HG03342 (cell line): ENCODE results near the gene CRYGN.

Experiments used
- ATAC-seq: cut with Tn5 transposase; IDR thresholded peaks from one replicate; pipeline ENCODE4 v1.9.1; 2021; ENCODE audit warnings: mild to moderate bottlenecking, moderate library complexity; ENCODE audit not compliant: unreplicated experiment

The CRYGN gene

DNA sequence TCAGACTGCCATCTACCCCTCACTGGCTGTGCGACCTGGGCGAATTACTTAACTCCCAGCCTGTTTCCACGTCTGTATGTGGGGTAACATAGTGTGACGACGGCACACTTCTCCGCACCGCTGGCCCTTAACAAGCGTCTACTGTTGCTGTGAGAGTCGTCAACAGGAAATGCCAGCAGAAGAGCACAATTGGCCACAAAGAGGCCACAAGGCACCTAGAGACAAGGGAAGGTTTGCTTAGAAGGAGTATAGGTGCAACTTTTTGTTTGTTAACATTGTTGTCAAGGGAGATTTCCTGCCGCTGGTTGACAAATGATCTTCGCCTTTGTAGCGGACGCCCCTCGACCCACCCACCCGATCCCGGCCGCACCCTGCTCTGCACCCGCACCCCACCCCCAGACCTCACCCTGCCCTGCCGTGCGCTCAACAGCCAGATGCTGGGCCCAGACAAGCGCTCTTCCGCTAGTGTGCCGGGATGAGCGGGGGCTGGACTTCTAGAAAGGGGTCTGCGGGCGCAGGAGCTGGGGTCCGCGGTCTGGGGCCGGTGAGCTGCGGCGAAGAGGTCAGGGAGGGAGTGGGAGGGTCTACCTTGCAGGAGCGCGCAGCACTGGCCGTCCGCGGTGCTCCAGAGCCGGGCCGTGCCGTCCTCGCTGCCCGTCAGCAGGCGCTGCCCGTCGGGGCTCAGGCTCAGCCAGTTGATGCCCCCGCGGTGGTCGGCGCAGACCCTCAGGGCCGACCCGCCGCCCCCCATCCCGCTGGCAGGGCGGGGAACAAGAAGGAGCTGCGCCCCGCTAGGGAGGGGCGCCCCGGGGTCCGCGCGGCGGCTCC, 30.9 kb downstream of the CRYGN start:
- peak; percentile 77 for ATAC-seq

- no peak for ATAC-seq
These were observed 31.5 kb downstream of the CRYGN start for GRCh38 chr7:151408498-151408838.

DNA sequence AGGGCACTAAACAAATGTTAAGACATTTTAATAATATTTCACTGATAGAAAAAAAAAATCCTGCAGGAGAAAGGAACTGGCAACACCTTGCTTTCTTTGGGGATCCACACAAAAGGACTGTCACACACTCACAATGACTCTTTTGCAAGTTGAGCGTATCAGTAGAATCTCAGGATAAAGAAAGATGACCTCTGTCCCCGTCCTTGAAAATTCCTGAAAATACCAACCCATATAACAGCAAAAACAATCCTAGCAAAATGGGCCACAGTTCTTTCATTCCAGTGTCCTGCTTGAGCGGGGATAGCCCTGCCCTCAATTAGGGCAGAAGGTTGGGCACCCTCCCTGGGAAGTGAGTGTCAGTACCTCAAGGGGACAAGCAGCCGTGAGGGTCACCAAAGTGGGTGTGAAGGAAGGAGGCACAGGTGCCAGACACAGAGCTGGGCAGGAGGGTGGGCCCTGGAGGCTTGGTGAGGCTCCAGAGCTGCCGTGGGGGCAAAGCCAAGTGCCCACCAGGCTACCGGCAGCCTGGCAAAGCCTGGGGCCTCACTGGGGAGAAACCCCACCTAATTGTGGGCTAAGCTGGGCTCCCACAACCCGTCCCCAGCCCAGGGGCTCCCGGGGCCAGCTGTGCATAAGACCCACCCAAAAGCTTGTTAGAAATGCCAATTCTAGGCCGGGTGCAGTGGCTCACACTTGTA, 32.9 kb downstream of the CRYGN start:
- ATAC-seq: no peak

DNA sequence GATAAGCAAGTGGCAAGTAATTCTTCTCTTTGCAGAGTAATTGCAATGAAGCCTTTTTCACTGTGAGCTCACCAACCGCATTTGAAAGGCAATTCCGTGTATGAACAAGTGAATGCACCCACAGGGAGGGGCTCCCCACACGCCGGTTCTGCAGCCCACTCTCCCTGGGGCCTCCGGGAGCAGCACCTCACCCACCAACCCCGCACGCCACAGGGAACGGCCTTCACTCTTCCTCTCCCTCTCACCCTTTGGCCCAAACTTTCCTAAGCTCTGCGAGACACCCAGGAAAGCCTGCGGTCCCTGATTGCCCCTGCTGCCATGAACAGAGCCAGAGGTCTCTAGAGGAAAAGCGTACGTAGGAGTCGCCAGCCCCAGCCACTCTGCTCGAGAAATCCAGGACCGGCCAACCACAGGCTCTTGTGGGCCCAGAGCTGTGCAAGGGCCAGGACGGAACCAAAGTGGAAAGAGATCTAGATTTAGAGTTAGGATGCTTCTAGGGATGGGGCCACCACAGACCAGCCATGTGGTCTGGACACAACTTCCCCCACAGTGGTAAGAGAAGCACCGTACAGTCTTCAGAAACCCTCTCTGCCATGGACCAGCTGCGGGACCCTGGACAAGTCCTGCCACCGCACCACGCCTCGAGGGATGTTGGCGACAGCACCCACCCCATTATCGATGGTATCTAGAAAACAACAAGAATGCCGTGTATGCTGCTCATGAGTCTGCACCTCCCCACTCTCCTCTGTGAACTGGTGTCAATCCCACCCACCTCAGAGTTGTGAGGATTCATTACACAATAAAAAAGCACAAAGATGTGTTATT, 33.7 kb downstream of the CRYGN start:
- no peak for ATAC-seq

- no peak for ATAC-seq
These were observed 34.4 kb downstream of the CRYGN start for GRCh38 chr7:151405588-151405987.

- ATAC-seq: no peak
These were observed 34.9 kb downstream of the CRYGN start for GRCh38 chr7:151405056-151405455.

- ATAC-seq: no peak
These were observed 35.5 kb downstream of the CRYGN start for GRCh38 chr7:151404216-151405011.

GRCh38 chr7:151403764-151404163, 36.2 kb downstream of the CRYGN start:
- ATAC-seq: no peak

GRCh38 chr7:151402029-151402835, 37.7 kb downstream of the CRYGN start:
- no peak for ATAC-seq

DNA sequence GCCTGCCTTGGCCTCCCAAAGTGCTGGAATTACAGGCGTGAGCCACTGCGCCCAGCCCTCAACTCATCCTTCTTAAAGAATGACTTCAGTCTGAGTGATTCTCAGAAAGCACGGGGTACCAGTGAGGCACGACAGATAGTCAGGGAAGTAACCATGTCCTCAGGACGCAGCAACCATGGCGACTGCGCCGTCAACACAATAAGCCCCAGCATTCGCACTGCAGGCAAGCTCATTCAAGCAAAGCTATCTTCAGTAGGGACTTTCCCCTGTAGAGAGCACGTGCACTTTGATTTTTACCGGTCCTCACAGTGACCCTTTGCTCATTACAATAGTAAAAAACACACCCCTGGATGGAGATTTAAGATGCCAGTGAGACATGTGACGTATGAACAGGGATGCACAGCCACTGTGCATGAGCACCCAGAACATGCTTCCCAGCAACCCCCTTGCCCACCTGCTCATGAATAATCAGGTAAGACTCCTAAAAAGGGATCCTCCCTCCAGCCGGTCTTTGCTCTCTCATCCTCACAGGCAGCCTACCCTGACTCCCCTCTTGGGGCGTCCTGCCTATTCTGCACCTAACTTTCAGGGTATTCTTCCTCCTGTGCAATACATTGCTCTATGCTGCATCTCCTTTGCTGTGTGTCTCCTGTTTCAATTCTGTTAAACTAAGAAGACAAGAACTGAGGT, 39.2 kb downstream of the CRYGN start:
- peak; percentile 91 for ATAC-seq

- no peak for ATAC-seq
These were observed 40.0 kb downstream of the CRYGN start for GRCh38 chr7:151399906-151400305.

DNA sequence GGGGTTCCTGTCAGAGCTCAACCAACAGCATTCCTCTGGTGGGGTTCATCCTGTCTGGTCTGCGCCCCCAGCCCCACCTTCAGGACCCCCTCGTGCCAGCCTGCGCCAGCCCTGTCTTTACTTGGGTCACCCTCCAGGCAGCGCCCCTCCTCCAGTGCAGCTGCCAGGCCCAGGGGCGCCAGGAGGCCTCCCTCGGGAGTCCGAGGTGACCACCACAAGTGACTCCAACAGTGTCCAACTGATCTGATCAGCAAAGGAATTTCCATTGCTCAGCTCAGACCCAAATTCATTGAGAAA, 40.7 kb downstream of the CRYGN start:
- ATAC-seq: no peak

DNA sequence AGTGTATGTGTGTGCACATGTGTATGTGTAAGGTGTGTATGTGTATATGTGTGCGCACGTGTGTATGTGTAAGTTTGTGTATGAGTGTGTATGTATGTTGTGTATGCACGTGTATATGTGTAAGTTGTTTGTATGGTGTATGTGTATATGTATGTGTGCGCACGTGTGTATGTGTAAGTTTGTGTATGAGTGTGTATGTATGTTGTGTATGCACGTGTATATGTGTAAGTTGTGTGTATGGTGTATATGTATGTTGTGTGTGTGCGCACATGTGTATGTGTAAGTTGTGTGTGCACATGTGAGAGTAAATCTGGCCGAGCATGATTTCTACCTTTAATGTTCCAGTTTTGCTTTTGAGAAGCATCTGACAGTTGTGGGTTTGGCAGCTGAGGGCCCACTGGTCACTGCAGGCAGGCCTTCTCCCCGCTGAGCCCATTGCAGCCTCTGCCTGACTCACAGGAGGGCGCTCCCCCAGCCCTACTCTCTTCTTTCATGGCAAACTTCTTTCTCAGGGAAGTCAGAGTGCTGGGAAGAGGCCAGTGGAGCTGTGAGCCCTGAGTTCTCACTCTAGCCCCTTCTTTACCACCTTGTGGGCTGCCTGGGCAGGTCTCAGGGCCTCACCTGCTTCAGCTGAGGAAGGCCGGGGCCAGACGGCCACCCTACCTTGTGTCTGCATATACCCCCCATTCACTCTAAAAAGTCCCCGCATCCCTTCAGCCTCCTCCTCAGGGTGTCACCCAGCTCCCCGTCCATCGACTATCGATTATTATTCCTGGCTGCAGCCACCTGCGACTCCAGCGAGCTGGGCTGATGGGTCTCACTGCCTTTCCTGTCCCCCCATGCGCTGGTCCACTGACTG, 41.3 kb downstream of the CRYGN start:
- no peak for ATAC-seq

DNA sequence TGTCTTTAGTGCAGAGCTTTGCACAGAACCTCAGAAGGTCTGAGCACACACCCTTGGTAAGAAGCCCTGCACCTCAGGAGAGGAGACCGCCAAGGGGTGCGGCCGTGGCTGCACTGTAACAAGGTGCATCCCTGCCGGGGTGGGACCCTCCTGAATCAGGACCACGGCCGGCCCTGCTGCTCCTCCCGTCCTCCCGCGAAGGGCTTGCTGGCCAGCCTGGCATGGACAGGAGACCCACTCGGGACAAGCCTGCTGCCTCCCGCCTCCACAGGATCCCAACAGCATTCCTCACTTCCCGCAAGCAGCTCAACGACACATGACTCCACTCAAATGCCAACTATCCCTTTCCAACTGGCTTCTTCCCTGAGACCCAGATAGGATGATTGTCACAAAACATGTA, 42.9 kb downstream of the CRYGN start:
- no peak for ATAC-seq

DNA sequence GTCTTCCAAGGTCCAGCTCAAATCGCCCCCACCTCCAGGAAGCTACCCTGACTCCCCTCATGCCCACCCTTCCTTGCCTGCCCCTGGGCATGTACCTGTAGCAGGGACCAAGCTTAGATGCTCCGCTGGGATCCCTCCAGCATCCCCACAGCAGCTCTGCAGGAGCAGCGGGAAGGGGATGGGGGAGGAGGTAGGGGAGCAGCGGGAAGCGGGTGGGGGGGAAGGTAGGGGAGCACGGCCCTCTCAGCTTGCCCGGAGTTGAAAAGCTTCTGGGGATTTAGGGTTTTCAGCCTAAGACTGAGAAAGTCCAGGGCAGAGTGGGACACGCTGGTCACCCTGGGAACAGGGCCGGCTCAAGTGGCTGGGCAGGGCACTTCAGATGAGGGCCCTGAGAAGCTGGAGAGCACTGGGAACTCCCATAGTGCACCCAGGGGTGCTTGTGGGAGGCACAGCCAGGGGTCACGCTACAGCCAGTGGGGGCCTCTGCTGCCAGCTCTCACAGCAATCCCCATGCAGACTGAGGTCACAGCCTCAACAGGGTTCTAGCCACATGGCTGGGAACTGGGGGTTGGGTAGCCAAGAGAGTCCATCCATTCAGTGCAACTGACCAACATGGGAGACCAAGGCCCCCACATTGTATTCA, 43.5 kb downstream of the CRYGN start:
- no peak for ATAC-seq

- no peak for ATAC-seq
These were observed 44.9 kb downstream of the CRYGN start for GRCh38 chr7:151395036-151395367.

DNA sequence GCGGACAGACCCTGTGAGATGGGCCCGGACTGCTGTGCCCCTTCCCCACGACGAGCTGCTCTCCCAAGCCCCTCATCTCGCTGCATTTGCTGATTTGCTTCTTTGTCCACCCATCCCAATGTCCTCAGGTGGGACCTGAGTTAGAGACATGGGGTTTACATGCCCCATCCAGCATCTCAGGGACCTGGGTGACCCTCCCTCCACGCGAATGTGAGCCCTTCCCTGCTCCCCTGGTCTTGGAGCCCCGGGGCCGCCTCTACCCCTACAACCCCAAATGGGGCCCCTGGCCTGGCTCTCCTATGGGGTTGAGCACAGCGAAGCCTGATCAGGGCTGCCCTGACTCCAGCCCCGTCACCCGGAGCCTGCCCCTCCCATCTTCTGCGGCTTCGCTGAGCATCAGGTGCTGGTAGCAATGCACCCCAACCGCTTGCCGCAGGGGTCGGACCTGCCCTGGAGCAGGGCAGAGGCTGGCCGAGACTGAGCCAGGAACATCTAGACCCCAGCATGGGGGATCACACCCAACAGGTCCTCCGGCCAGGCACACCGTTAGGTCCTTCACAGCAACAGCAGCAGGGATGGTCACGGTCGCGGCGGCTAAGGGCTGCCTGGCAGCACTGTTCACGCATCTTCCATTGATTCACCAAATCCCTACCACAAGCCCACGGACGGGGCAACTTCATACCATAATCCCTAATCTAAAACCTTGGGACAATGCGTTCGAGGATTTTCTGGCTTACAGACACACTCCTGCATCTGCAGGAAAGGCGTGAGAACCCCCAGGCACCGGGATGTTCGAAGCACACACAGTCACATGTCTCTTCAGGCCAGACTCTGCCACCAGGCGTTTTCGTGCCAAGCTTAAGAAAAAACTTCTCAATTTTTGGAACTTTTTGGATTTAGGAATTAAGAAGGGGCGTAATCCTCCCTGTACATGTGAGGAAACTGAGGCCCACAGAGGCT, 45.6 kb downstream of the CRYGN start:
- no peak for ATAC-seq
